ENCODE data around the gene CD101. TPM values are rescaled to one million over a fixed set of nuclear protein-coding genes. Genes with fewer than 3 reads are reported as not detected.

CD101 gene
- total RNA-seq, 1 donor from 2014 or later: 0.53 TPM

- FAIRE-seq (no peak), DNase-seq (ENCODE audit: low read depth) (no peak)
- Histone ChIP-seq H3K27me3 (ENCODE audit: control insufficient read depth, insufficient read depth, low read length) (no peaks in the 10 kb centered on the region), H3K36me3 (ENCODE audit: control insufficient read depth, insufficient read depth, low read length) (no peaks in the 10 kb centered on the region), H3K4me3 (ENCODE audit: low read depth, low read length) (no peak overlapping the region)
- no peak for TF ChIP-seq CTCF (IDR thresholded peaks at IDR 0.05; ENCODE audit: insufficient read depth, low read length, severe bottlenecking)
These were observed 36.7 kb downstream of the CD101 start for GRCh38 chr1:117038236-117038635.

DNA sequence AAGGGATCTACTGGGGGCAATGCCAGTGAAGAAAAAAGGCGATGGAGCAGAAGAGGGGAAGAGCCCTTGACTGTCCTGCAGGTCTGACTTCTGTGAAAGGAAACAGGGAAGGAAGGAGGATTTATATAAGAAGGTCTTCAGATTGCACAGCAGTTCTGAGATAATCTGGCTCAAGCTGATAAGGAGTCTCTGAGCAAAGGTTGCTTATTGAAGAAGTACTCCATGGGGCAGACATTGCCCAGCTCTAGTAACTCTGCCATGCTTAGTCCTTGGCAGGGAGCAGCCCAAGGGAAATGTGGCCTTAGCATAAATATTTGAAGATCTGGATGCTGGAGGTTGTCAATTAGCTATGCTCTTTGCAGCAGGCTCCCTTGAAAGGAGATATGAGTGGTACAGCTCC lies 42.7 kb downstream of the CD101 start:
- FAIRE-seq (no peak), DNase-seq (ENCODE audit: low read depth) (no peak)
- TF ChIP-seq CTCF (IDR thresholded peaks at IDR 0.05; ENCODE audit: insufficient read depth, low read length, severe bottlenecking): no peak
- H3K4me3 ChIP-seq (ENCODE audit: low read depth, low read length): no peak overlapping the region
- H3K27me3 ChIP-seq (ENCODE audit: control insufficient read depth, insufficient read depth, low read length): no peaks in the 10 kb centered on the region
- no peaks in the 10 kb centered on the region for H3K36me3 ChIP-seq (ENCODE audit: control insufficient read depth, insufficient read depth, low read length)

DNA sequence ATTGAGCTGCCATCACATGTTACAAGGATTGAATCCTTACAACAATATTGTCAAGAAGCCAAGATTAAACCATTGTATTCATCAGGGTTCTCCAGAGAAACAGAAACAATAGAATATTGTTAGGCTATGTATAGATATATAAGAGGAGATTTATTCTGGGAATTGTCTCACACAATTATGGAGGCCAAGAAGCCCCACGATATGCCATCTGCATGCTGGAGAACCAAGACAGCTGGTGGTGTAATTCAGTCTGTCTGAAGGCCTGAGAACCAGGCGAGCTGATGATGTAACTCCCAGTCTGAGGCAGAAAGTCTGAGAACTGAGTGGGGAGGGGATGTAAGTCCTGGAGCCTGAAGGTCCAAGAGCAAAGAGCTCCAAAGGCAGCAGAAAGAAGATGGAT lies 44.1 kb downstream of the CD101 start:
- FAIRE-seq: no peak
- no peak overlapping the region for H3K4me3 ChIP-seq (ENCODE audit: low read depth, low read length)
- H3K36me3 ChIP-seq (ENCODE audit: control insufficient read depth, insufficient read depth, low read length): no peaks in the 10 kb centered on the region
- DNase-seq (ENCODE audit: low read depth): no peak
- no peak for TF ChIP-seq CTCF (IDR thresholded peaks at IDR 0.05; ENCODE audit: insufficient read depth, low read length, severe bottlenecking)
- no peaks in the 10 kb centered on the region for H3K27me3 ChIP-seq (ENCODE audit: control insufficient read depth, insufficient read depth, low read length)

GRCh38 chr1:117046781-117047180 lies 45.2 kb downstream of the CD101 start:
- Histone ChIP-seq H3K27me3 (ENCODE audit: control insufficient read depth, insufficient read depth, low read length) (no peaks in the 10 kb centered on the region), H3K36me3 (ENCODE audit: control insufficient read depth, insufficient read depth, low read length) (no peaks in the 10 kb centered on the region), H3K4me3 (ENCODE audit: low read depth, low read length) (no peak overlapping the region)
- DNase-seq (ENCODE audit: low read depth) (no peak), FAIRE-seq (no peak)
- no peak for TF ChIP-seq CTCF (IDR thresholded peaks at IDR 0.05; ENCODE audit: insufficient read depth, low read length, severe bottlenecking)

GRCh38 chr1:117047271-117047670 lies 45.7 kb downstream of the CD101 start:
- Histone ChIP-seq H3K36me3 (ENCODE audit: control insufficient read depth, insufficient read depth, low read length) (no peaks in the 10 kb centered on the region), H3K27me3 (ENCODE audit: control insufficient read depth, insufficient read depth, low read length) (no peaks in the 10 kb centered on the region), H3K4me3 (ENCODE audit: low read depth, low read length) (no peak overlapping the region)
- DNase-seq (ENCODE audit: low read depth) (no peak), FAIRE-seq (no peak)
- no peak for TF ChIP-seq CTCF (IDR thresholded peaks at IDR 0.05; ENCODE audit: insufficient read depth, low read length, severe bottlenecking)

DNA sequence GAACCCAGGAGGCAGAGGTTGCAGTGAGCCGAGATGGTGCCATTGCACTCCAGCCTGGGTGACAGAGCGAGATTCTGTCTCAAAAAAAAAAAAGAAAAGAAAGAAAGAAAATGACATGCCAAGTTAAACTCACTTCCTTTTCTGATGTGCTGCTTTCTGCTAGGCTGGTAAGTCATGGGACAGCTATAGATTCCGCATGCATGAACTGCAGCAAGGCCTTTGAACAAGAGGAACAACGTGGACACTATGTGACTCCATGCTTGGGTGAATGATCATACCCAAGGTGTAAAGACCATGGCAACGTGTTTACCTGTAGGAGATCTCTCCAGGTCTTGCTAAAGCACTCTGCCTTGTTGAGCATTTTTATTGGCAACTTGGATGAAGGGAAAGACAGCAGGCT lies 48.3 kb downstream of the CD101 start:
- no peak for TF ChIP-seq CTCF (IDR thresholded peaks at IDR 0.05; ENCODE audit: insufficient read depth, low read length, severe bottlenecking)
- no peak for DNase-seq (ENCODE audit: low read depth)
- no peak for FAIRE-seq
- Histone ChIP-seq H3K36me3 (ENCODE audit: control insufficient read depth, insufficient read depth, low read length) (no peaks in the 10 kb centered on the region), H3K4me3 (ENCODE audit: low read depth, low read length) (no peak overlapping the region), H3K27me3 (ENCODE audit: control insufficient read depth, insufficient read depth, low read length) (no peaks in the 10 kb centered on the region)

Measured in bronchial epithelial cell (primary cell).